NCI-H82 treated with DMSO at 0.1 percent for 48 hours (cell line): ENCODE data around the gene FSTL3.

Source experiments
- DNase-seq: peaks from one replicate; lab custom pipeline; 2025; ENCODE audit not compliant: unreplicated experiment; lab: John Stamatoyannopoulos, UW

FSTL3 gene

DNA sequence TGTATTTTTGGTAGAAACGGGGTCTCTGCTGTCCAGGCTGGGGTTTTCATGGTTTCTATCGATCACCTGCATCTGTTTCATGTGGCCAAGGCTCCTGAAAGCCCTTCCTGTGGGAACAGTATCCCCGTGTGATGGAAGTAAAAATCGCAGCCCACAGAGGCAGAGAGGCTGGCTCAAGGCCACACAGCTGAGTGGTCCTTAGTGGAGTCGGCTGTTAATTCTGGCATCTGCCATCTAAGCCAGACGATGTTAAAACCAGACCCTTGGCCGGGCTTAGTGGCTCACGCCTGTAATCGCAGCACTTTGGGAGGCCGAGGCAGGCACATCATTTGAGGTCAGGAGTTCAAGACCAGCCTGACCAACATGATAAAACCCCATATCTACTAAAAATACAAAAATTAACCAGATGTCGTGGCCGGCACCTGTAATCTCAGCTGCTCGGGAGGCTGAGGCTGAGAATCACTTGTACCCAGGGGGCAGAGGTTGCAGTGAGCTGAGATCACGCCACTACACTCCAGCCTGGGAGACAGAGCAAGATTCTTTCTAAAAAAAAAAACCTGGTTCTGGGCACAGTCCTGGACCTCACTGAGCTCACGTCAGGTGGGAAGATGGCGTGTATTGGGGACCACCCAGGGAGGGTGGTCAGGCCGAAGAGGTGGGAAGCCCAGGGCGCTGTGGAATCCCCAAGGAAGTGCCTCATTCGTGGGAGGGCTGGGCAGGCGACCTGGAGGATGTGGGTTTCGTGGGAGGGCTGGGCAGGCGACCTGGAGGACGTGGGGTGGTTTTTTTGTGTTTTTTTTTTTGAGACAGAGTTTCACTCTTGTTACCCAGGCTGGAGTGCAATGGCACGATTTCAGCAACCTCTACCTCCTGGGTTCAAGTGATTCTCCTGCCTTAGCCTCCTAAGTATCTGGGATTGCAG lies 56.2 kb downstream of the FSTL3 start:
- no peak for DNase-seq
